ENCODE results near the gene CEACAM16.
"Not testable (repeated sequence)": the region's sequence is repeated elsewhere in the genome, so short reads cannot be mapped to it uniquely, and the experiment has no call there.

The CEACAM16 gene

GRCh38 chr19:44708940-44709339 lies 10.0 kb downstream of the CEACAM16 start (continued):
- TF ChIP-seq ZNF513 (tag by site-specific recombination; IDR thresholded peaks at IDR 0.05) (no peak), ZNF624 (tag by site-specific recombination; IDR thresholded peaks at IDR 0.05) (no peak), FEZF1 (tag by site-specific recombination; IDR thresholded peaks at IDR 0.05) (no peak), HOXC10 (CRISPR knock-in tag; IDR thresholded peaks at IDR 0.05) (no peak), ZBTB10 (tag by site-specific recombination; IDR thresholded peaks at IDR 0.05) (no peak)

- POLR2A ChIA-PET; H3K4me1 ChIP-seq (ENCODE audit: control insufficient read depth, insufficient read depth, low read length); H3K9me3 ChIP-seq (ENCODE audit: control insufficient read depth, insufficient read depth, low read depth, low read length); H3K36me3 ChIP-seq (ENCODE audit: control insufficient read depth in 2 of 2, insufficient read depth in 1 of 2, low read length in 2 of 2); H3K27ac ChIP-seq (ENCODE audit: extremely low read depth, low read depth, low read length); H3K4me3 ChIP-seq (ENCODE audit: low read depth, low read length): not testable (repeated sequence)
- CTCF ChIA-PET = interaction anchor here (0.6 to 8.1 kb wide), 8 partner anchors 14 to 434 kb away, joined by 3 to 66 read pairs (median 4); no protein-coding TSS in a partner anchor
These were observed 10.7 kb downstream of the CEACAM16 start for GRCh38 chr19:44709434-44710266.

- CTCF ChIA-PET = interaction anchor here (0.6 to 8.1 kb wide), 5 partner anchors 13 to 54 kb away, joined by 3 to 66 read pairs (median 5); no protein-coding TSS in a partner anchor
These were observed 11.5 kb downstream of the CEACAM16 start for GRCh38 chr19:44710483-44710882.

More at GRCh38 chr19:44710483-44710882, 11.5 kb downstream of the CEACAM16 start:
- no peak overlapping the region for H3K4me3 ChIP-seq (ENCODE audit: low read depth, low read length)
- H3K27ac ChIP-seq (ENCODE audit: extremely low read depth, low read depth, low read length) = no peak overlapping the region
- POLR2A ChIA-PET = no interaction called here
- H3K9me3 ChIP-seq (ENCODE audit: control insufficient read depth, insufficient read depth, low read depth, low read length) = no peaks in the 10 kb centered on the region
- H3K4me1 ChIP-seq (ENCODE audit: control insufficient read depth, insufficient read depth, low read length) = no peaks in the 10 kb centered on the region
- no peak for TF ChIP-seq ZNF785 (tag by site-specific recombination; IDR thresholded peaks at IDR 0.05)
- TF ChIP-seq ZNF155 (tag by site-specific recombination; IDR thresholded peaks at IDR 0.05) = no peak
- TF ChIP-seq ELK4 (IDR thresholded peaks at IDR 0.05; ENCODE audit: borderline replicate concordance, low read depth, low read length) = no peak
- no peak for TF ChIP-seq ZNF658 (tag by site-specific recombination; IDR thresholded peaks at IDR 0.05)
- TF ChIP-seq ZNF837 (tag by site-specific recombination; IDR thresholded peaks at IDR 0.05) = no peak
- TF ChIP-seq PRDM10 (tag by site-specific recombination; IDR thresholded peaks at IDR 0.05) = no peak
- no peak for TF ChIP-seq ZNF354C (tag by site-specific recombination; IDR thresholded peaks at IDR 0.05; ENCODE audit: borderline replicate concordance, low read depth)
- H3K36me3 ChIP-seq (ENCODE audit: control insufficient read depth in 2 of 2, insufficient read depth in 1 of 2, low read length in 2 of 2) = no peaks in the 10 kb centered on the region
